IPS-18c (cell line): Measurements from ENCODE around the gene PGM2.
"Not testable (repeated sequence)": the region's sequence is repeated elsewhere in the genome, so short reads cannot be mapped to it uniquely, and the experiment has no call there.

ENCODE experiments used
- H3K4me3 ChIP-seq: 2 replicates; pipeline ENCODE4 v1.7.0; 2013; ENCODE audit warnings: low read depth, mild to moderate bottlenecking, low read length, moderate library complexity; ENCODE audit not compliant: insufficient read depth
- H3K9me3 ChIP-seq: one replicate; pipeline ENCODE4 v1.6.1; 2013; ENCODE audit warnings: mild to moderate bottlenecking, low read length, moderate library complexity; ENCODE audit not compliant: control insufficient read depth, insufficient read depth

Gene PGM2

DNA sequence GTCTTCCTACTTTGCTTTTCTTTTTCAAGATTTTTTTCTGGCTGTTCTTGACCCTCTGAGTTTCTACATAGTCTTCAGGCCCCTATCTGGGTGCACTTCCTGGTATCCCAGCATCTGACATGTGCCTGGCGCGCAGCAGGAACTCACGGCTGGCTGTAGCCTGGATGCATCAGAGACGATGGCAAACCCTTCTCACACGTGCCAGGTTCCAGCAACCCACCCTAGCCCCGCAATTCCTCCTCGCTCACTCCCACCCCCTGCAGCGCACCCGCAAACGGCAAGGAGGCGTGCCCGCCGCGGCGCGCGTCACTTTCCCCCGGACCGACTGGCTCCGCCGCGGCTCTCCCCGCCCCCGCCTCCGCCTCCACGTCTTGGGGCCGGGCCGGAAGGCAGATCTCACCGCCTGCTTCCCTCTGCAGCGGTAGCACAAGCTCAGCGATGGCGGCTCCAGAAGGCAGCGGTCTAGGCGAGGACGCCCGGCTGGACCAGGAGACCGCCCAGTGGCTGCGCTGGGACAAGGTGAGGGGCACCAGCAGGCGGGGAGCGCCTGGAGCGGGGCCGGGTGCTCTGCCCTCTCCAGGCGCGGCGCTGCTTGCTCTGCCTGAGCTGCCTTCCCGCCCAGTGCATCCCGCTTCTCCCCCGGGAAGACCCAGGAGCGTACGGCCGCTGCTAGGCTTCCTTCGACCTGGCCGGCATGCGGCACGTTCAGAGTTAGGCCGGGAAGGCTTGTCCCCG, at the start of gene PGM2:
Gene PGM2 (plus strand): TSS at position 392 of the 735 bp plus-strand sequence. CDS start 47 bp downstream, at position 439.
- no peaks in the 10 kb centered on the region for H3K9me3 ChIP-seq
- H3K4me3 ChIP-seq, result peak within 1 kb of the TSS; percentile 74

DNA sequence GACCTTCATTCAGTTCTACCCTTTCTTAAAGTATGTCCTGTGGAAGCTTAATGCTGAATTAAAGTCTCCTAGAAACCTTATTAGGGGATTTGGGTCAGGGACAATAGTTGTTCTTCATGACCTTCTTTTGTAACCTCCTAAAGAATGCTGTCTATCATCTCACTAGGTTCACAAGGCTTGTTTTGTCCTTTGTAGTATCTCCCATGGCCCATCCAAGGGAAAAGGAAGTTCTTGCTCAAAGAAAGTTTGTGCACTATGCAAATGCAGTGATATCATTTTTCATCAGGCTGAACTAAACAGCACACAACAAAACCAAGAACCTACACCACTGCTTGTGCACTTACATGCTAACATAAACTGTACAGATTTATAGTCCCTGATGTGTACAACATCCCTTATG, 46.6 kb upstream of the PGM2 start:
- Histone ChIP-seq H3K9me3 (peaks cover 2% of the 10 kb centered on the region), H3K4me3 (no peak overlapping the region)

DNA sequence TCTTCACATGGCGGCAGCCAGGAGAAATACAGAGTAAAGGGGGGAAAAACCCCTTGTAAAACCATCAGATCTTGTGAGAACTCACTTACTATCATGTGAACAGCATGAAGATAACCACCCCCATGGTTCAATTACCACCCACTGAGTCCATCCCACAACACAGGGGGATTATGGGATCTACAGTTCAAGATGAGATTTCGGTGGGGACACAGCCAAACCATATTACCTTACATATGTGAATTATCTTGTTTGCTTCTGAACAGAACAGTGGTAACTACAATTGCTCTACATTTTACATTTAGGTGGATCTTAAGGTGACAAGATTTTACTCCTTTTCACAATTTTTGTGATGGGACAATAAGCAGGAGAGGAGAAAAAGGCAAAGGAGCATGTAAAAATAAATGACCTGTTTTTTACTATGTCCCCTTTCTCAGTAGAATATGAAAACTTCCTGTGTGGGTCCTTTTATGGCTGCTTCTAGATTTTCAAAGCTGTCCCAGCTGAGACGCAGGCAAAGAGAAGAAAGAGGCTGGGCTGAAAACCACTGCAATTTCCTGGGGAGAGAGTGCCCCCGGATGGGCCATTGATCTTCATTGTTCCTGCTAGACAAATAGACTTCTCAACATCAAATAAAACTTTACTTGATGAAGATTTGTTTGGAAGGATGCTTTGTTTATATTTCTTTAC, 45.9 kb upstream of the PGM2 start:
- peaks cover 2% of the 10 kb centered on the region for H3K9me3 ChIP-seq
- H3K4me3 ChIP-seq, result no peak overlapping the region

DNA sequence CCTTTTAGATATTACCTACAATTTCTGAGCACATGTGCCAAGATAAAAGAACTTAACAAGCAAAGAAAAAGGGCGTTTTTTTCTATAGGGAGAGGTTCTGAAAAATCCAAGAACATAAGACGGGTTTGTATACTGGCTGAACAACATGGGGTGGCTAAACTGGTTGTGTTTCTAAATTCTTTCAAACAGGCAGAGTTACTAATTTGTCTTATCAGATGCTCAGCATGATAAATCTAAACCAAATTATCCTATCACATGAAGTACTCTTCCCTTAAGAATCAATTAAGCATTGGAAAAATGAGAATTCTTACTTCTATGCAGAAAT, 45.4 kb upstream of the PGM2 start:
- H3K9me3 ChIP-seq, result peaks cover 2% of the 10 kb centered on the region
- no peak overlapping the region for H3K4me3 ChIP-seq

DNA sequence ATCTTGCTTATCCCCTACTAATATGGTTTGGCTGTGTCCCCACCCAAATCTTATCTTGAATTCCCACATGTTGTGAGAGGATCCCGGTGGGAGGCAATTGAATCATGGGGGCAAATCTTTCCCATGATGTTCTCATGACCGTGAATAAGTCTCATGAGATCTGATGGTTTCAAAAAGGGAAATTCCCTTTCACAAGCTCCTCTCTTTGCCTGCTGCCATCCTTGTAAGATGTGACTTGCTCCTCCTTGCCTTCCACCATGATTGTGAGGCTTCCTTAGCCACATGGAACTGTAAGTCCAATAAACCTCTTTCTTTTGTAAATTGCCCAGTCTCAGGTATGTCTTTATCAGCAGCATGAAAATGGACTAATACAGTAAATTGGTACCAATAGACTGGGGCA, 40.2 kb upstream of the PGM2 start:
- not testable (repeated sequence) for H3K4me3 ChIP-seq, H3K9me3 ChIP-seq

DNA sequence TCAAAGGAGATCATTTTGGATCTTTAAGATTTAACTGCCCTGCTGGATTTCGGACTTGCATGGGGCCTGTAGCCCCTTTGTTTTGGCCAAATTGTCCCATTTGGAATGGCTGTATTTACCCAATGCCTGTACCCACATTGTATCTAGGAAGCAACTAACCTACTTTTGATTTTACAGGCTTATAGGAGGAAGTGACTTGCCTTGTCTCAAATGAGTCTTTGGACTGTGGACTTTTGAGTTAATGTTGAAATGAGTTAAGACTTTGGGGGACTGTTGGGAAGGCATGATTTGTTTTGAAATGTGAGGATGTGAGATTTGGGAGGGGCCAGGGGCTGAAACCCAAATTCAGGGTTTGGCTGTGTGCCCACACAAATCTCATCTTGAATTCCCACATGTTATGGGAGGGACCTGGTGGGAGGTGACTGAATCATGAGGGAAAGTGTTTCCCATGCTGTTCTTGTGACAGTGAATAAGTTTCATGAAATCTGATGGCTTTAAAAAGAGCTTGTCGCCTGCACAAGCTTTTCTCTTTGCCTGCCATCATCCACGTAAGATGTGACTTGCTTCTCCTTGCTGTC, 38.5 kb upstream of the PGM2 start:
- not testable (repeated sequence) for H3K4me3 ChIP-seq, H3K9me3 ChIP-seq

DNA sequence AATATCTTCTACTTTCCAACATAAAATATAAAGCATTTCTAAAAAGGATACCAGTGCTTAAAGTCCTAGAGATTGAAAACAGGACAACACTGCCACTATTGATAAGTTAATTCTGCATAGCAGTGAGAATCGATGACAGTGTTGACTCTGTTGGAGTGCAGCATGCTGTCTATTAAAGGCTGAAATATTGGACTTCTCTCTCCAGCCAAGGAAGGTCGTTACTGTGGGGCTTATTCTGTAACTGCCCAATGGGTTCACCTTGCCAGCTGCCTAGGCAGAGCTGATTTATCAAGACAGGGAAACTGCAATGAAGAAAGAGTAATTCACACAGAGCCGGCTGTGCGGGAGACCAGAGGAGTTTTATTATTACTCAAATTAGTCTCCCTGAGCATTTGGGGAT, 37.7 kb upstream of the PGM2 start:
- H3K4me3 ChIP-seq, result no peak overlapping the region
- peaks cover 4% of the 10 kb centered on the region for H3K9me3 ChIP-seq

DNA sequence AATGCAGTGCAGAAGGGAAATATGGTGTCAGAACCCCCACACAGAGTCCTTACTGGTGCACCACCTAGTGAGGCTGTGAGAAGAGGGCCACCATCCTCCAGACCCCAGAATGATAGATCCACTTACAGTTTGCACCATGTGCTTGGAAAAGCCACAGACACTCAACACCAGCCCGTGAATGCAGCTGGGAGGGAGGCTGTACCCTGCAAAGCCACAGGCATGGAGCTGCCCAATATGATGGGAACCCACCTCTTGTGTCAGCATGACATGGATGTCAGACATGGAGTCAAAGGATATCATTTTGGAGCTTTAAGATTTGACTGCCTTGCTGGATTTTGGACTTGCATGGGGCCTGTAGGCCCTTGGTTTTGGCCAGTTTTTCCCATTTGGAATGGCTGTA, 34.2 kb upstream of the PGM2 start:
- Histone ChIP-seq H3K4me3 (no peak overlapping the region), H3K9me3 (peaks cover 4% of the 10 kb centered on the region)

DNA sequence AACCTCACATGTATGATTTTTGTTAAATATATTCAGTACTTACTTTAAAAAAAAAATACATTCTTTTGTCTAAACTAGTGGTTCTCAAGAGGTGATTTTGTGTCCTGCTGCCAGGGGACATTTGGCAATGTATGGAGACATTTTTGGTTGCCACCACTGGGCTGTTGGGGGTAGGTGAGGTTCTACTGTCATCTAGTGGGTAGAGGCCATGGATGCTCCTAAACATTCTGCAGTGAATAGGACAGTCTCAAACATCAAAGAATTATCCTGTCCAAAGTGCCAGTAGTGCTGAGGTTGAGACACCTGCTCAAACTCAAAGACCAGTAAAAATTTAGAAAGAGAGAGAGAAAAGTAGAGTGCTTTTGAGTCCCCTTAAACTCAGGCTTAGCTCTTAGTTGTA, 32.9 kb upstream of the PGM2 start:
- no peak overlapping the region for H3K4me3 ChIP-seq
- H3K9me3 ChIP-seq, result peaks cover 4% of the 10 kb centered on the region

DNA sequence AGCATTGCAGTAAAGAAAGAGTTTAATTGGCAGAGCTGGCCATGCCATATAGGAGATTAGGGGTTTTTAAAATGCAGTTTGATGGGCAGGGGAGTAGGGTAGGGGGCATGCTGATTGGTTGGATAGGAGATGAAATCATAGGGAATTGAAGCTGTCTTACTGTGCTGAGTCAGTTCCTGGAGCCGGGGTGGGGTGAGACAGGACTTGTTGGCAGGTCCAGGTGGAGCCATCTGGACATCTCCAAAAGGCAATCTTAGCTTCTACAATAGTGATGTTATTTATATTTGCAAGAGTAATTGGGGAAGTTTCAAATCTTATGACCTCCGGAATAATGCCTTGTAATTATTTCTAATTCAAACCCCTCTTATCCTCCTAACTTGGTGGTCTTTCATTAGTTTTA, 32.4 kb upstream of the PGM2 start:
- Histone ChIP-seq H3K4me3 (no peak overlapping the region), H3K9me3 (peaks cover 4% of the 10 kb centered on the region)

DNA sequence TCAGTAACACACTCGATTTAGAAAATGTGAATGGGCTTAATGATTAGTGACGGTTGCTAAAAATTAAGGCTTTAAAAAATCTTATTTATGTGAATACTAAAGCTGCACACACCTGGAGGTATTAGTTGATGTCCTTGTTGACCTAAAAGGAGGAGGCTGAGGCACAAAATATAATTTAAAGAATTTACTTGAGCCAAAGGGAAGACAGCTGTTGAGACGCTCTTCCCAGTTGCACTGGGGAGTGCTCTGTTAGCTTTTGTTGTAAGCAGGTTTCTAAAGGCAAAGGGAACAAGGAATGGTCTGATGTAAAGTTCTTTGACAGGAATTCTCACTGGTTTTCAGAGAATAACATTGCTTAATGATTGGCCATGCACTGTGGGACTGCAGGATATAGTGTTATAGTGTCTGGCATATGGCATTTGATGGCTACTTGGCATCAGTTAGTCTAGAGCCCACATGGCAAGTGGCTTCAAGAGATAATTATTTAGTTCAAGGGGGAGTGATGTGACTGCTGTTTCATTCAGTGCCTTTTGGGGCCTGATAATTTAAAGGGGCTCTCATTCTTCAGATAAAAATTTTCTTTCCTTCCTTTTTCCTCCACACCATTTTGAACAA, 30.8 kb upstream of the PGM2 start:
- Histone ChIP-seq H3K9me3 (peaks cover 4% of the 10 kb centered on the region), H3K4me3 (no peak overlapping the region)

DNA sequence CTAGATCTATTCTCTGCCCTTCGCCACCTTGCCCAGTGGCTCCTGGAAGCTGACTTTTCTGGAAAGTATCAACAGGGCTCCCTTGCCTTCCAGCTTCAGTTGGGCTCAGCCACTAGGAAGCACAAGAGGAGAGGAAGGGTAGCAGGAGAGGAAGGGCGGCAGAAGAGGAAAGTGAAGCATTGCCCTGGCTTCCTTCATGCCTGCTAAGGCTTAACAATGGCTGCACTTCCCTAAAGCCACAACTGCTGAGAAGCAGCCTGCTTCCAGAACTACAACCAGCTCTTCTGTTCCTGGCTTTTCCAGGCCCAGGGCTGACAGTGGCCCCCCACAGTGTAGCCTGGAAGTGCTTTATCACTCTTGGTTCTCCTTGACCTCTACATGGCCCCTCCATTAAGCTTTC, 29.1 kb upstream of the PGM2 start:
- Histone ChIP-seq H3K9me3 (no peaks in the 10 kb centered on the region), H3K4me3 (no peak overlapping the region)

DNA sequence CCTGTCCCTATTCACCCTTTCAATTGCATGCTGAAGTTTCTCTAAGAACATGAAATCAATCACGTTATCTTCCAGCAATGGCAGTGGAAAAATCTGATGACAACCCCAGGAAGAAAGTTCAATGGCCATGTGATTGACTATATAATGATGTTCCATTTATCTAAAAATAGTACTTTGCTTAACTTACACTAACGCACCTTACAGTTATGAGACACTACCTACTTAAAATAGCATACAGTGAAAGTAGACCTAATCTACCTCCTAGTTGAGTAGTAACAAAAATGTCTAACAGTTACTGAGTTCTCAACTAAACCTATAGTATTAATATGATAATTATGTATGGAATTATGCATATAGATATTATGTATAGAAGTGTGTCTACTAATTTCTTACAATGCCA, 28.6 kb upstream of the PGM2 start:
- no peak overlapping the region for H3K4me3 ChIP-seq

DNA sequence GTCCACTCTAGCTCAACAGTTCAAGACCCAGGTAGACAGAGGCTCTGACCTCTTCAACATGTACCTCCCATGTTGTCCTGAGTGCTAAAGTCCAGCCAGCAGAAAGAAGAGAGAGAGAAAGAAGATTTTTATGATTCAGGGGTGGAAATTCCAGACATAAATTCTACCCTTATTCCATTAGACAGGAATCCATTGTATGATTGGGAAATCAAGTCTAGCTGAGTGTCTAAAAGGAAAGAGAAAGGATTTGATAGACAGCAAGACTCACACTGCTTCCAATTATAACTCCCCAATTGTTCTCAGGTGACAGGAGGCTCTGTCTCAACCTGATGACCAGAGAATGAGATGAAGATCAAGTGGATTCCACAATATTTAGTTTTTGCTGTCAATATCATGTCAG, 27.9 kb upstream of the PGM2 start:
- no peaks in the 10 kb centered on the region for H3K9me3 ChIP-seq
- H3K4me3 ChIP-seq, result no peak overlapping the region

More for the DNA sequence above, 28.6 kb upstream of the PGM2 start:
- H3K9me3 ChIP-seq, result no peaks in the 10 kb centered on the region

DNA sequence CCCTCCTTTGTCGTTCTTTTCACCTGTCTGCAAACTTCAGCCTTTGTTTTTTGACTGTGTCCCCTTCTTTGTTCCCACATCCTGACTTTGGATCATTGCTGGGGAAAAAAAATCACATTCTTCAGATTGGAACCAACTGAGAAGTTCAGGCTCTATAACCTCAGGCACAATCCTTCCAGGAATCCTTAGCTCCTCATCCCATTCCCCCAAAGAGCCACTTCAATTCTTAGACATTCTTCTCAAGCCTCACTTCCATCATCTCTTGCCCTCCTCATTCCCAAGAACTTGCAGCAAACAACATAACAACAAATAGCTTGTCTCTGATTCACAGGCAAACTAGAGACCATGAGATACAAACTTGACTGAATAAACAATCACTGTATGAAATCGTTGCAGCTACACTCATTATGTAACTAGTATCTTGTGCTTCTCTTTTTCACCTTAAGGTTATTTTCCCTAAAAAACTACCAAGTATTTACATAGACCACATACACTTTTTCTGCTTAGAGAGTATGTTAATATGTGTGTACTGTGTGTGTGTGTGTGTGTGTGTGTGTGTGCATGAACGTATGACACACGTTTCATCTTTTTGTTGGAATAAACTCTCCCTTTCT, 26.4 kb upstream of the PGM2 start:
- Histone ChIP-seq H3K4me3 (no peak overlapping the region), H3K9me3 (no peaks in the 10 kb centered on the region)

DNA sequence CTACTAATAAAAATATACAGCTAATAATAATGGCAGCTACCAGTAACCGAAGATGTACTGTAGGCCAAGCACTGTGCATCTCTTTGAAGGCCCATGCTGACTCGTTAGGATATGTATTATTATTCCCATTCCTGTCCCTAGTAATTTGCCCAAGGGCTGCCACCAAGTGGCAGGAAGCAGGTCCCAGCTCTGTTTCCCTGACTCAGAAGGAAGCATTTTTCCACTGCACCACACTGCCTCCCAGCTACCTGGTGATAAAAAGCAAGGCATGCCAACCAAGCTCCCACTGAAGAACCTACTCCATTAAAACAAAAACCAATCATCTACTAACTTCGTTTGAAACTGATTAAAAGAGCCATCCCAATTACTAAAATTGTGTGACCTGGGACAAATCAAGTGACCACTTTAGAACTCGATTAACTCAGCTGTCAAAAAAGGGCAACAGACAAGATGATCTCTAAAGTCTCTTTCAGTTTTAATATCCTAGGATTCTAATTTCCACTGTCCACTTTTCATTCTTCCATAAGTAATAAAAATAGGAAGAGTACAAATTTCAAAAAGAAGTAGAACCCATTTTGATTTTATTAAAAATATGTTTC, 24.3 kb upstream of the PGM2 start:
- no peak overlapping the region for H3K4me3 ChIP-seq

DNA sequence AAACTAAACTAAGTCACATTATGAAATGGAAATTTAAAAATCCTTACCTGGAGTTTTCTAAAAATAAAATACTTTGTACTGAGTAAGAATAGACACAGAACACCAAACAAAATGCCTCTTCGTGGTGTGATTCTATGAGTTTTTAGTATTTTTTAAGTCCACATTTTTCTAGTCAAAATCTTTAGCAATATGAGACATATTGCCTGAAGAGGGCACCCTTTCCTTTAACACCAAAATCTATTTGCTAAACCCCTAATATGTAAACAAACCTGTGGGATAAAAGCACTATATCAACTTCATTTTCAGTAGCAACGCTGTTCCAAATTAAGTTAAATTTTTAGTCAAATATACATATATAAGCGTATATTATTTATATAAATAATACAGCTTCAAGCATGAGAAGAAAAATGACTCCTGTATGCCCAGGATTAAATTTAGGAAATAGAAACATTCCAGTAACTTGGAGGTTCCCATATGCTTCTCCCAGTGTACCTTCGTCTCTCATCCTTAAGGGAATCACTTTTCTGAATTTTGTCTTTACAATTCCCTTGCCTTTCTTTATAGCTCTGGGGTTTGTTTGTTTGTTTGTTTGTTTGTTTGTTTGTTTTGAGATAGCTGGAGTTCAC, 23.0 kb upstream of the PGM2 start:
- H3K9me3 ChIP-seq, result no peaks in the 10 kb centered on the region
- H3K4me3 ChIP-seq, result no peak overlapping the region

More for the DNA sequence above, 24.3 kb upstream of the PGM2 start:
- H3K9me3 ChIP-seq, result no peaks in the 10 kb centered on the region
